Left lung (tissue), 10 donors: Measurements from ENCODE around the gene OR51M1. TPM values are rescaled to one million over a fixed set of nuclear protein-coding genes. Genes with fewer than 3 reads are reported as not detected.

ENCODE experiments used
- ATAC-seq: fragments of 200-7000 bp; cut with Tn5 transposase; one replicate; pipeline ENCODE4 v1.9.1; 2020; ENCODE audit warnings: moderate library complexity
- DNase-seq, 4 donors: peaks; one replicate each; pipeline ENCODE4 v3.0.0-alpha.2; 2013 to 2020
- H3K27ac ChIP-seq, 2 donors: fragments of 200-600 bp; sonication (generic) in 1 of 2; one replicate each; pipeline versions ENCODE4 v1.5.0 to v1.8.0; 2020 to 2021
- H3K27me3 ChIP-seq, 2 donors: fragments of 200-600 bp; sonication (generic) in 1 of 2; one replicate each; pipeline versions ENCODE4 v1.5.0 to v1.8.0; 2020 to 2021
- H3K36me3 ChIP-seq, 2 donors: fragments of 200-600 bp; sonication (generic) in 1 of 2; one replicate each; pipeline versions ENCODE4 v1.5.0 to v1.8.0; 2020 to 2021
- H3K4me1 ChIP-seq, 2 donors: fragments of 200-600 bp; one replicate each; pipeline ENCODE4 v1.8.0; 2021
- H3K4me3 ChIP-seq, 2 donors: fragments of 200-600 bp; sonication (generic) in 1 of 2; one replicate each; pipeline versions ENCODE4 v1.5.0 to v1.8.0; 2020 to 2021; ENCODE audit warnings: mild to moderate bottlenecking in 1 of 2
- H3K9me3 ChIP-seq, 2 donors: fragments of 200-600 bp; sonication (generic) in 1 of 2; one replicate each; pipeline versions ENCODE4 v1.5.0 to v1.8.0; 2020 to 2021
- intact Hi-C, 2 donors: fragments of 100-400 bp; cut with DNase I; formaldehyde crosslinking; loops; one replicate each; pipeline versions ENCODE4 v1.11.2 to v1.14.2; 2022
- polyA plus RNA-seq, 6 donors: library from polyadenylated mRNA; unstranded; fragments of 120-200 nt; gene quantifications; one replicate each; pipeline ENCODE4 v1.2.1, GENCODE V29; 2013; ENCODE audit not compliant: insufficient read length in 6 of 6
- total RNA-seq, 2 donors: library from RNA; stranded (reverse); fragmentation: NEBNext Ultra II Directional; extraction: Animal tissue kit (Norgen Biotek cat#: 25700); gene quantifications; one replicate each; pipeline ENCODE4 v1.2.1, GENCODE V29; 2021
- TF ChIP-seq, protein P1 (sequence below), 2 donors: fragments of 200-600 bp; sonication (generic) in 1 of 2; IDR thresholded peaks; one replicate each; pipeline versions ENCODE4 v1.5.0 to v1.8.0; 2021; ENCODE audit warnings: antibody characterized with exemption in 2 of 2
- donor health status: DM: no; HTN: yes; CAD: no.
- donor health status: DM: no; HTN: no; CAD: no.

OR51M1 gene
- total and polyA plus RNA-seq, 8 donors, result 0.06 to 0.24 (median 0.08) TPM; not detected in 4

DNA sequence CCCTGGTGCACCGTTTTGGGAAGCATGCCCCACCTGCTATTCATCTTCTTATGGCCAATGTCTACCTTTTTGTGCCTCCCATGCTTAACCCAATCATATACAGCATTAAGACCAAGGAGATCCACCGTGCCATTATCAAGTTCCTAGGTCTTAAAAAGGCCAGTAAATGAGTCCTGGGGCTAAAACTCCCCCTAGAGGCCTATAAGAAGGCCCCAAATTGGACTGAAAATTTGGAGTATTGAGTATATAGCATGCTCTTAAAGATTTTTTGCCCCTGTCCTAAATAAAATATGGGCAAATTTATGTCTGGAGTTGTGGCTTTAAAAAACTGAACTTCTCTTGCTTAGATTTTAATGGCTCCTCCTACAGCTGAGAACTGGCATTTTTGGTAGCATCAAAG is 6.6 kb downstream of the OR51M1 start:
- ATAC-seq, result no peak

DNA sequence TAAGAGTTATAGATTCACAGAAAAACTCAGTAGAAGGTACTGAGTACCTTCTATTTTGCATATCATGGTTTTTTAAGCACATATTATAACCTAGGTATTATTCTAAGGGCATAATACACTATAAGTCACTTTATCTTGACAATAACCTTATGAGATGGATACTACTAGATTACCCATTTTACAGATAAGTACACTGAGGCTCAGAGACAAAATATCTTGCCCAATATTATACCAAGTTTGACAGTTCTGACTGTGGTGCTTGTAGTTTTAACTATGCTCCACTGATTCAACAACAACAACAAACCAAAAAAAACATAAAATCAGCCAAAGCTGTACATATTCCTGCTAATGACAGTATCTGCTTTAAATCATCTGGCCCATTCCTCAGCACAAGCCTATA is 10.5 kb downstream of the OR51M1 start:
- no peak for DNase-seq
- intact Hi-C loops, result no loop called here
- H3K36me3 ChIP-seq, result no peaks in the 10 kb centered on the region
- H3K27me3 ChIP-seq, result no peaks in the 10 kb centered on the region
- no peaks in the 10 kb centered on the region for H3K4me1 ChIP-seq
- TF ChIP-seq, protein P1, sequence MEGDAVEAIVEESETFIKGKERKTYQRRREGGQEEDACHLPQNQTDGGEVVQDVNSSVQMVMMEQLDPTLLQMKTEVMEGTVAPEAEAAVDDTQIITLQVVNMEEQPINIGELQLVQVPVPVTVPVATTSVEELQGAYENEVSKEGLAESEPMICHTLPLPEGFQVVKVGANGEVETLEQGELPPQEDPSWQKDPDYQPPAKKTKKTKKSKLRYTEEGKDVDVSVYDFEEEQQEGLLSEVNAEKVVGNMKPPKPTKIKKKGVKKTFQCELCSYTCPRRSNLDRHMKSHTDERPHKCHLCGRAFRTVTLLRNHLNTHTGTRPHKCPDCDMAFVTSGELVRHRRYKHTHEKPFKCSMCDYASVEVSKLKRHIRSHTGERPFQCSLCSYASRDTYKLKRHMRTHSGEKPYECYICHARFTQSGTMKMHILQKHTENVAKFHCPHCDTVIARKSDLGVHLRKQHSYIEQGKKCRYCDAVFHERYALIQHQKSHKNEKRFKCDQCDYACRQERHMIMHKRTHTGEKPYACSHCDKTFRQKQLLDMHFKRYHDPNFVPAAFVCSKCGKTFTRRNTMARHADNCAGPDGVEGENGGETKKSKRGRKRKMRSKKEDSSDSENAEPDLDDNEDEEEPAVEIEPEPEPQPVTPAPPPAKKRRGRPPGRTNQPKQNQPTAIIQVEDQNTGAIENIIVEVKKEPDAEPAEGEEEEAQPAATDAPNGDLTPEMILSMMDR (IDR thresholded peaks at IDR 0.05), result no peak
- no peak for ATAC-seq
- H3K27ac ChIP-seq, result no peak overlapping the region
- H3K9me3 ChIP-seq, result no peaks in the 10 kb centered on the region
- no peak overlapping the region for H3K4me3 ChIP-seq

More for the DNA sequence above, 6.6 kb downstream of the OR51M1 start:
- Histone ChIP-seq H3K4me1 (no peaks in the 10 kb centered on the region), H3K27ac (no peak overlapping the region), H3K4me3 (no peak overlapping the region), H3K9me3 (no peaks in the 10 kb centered on the region), H3K27me3 (no peaks in the 10 kb centered on the region), H3K36me3 (no peaks in the 10 kb centered on the region)
- TF ChIP-seq, protein P1 (IDR thresholded peaks at IDR 0.05), result no peak
- intact Hi-C loops, result no loop called here
- no peak for DNase-seq

DNA sequence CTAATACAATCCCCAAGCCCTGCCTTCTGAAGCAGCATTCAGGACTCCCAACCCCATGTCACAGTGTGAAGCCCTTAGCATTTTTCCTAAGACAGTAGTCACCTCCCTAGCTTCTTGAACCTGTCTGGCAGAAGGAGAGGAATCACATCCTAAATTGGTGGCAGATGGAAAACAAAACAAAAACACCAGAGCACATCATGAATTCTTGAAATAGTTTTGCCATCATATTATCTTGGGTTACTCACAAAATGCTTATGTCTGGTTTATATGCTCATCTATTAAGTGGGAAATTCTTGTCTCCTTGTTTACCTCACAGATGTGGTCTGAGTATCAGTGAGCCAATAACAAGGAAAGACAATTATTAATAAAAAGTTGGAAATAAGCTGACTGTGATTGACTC is 15.3 kb downstream of the OR51M1 start:
- Histone ChIP-seq H3K4me3 (no peak overlapping the region), H3K4me1 (no peaks in the 10 kb centered on the region), H3K27me3 (no peaks in the 10 kb centered on the region), H3K9me3 (no peaks in the 10 kb centered on the region), H3K27ac (no peak overlapping the region), H3K36me3 (no peaks in the 10 kb centered on the region)
- no peak for DNase-seq
- intact Hi-C loops, result no loop called here
- no peak for ATAC-seq
- TF ChIP-seq, protein P1 (IDR thresholded peaks at IDR 0.05), result no peak

DNA sequence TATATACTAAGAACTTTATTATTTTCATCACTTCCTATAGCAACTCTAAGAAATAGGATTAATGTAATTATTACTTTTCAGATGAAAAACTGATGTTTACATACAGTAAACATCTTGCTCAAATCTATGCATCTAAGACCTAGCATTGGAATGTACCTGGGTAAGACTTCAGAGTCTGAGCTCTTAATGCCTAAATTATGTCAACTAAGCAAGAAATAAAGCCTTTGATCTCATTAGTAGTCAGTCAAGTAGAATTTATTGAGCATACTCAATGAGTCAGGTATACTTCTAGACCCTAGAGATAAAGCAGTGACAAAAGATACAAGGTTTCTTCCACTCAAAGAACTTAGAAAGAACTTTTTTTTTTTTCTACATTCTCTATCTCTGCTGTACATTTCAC is 21.6 kb downstream of the OR51M1 start:
- Histone ChIP-seq H3K27ac (no peak overlapping the region), H3K36me3 (no peaks in the 10 kb centered on the region), H3K27me3 (no peaks in the 10 kb centered on the region), H3K4me1 (no peaks in the 10 kb centered on the region), H3K4me3 (no peak overlapping the region), H3K9me3 (no peaks in the 10 kb centered on the region)
- DNase-seq (no peak), ATAC-seq (no peak)
- TF ChIP-seq, protein P1 (IDR thresholded peaks at IDR 0.05), result no peak
- intact Hi-C loops, result no loop called here

DNA sequence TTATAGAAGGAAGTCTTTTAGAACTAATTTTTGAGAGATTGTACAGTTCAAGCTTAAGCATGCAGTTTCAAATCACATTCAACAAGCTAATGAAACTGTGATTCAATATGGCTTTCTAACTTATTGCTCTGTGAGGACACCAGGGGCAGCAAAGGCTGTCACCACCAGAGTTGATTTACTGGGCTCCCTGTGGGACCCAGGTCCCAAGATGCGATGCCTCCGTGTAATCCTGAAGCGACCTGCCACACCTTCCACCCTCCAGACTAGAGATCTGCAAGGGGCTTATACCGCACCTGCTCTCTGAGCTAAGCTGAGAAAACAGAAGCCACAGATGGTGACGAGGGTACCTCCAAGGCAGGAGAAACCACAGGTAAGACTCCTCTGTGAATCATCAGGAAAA is 37.4 kb downstream of the OR51M1 start:
- Histone ChIP-seq H3K36me3 (no peaks in the 10 kb centered on the region), H3K9me3 (no peaks in the 10 kb centered on the region), H3K4me3 (no peak overlapping the region), H3K27ac (no peak overlapping the region), H3K27me3 (no peaks in the 10 kb centered on the region), H3K4me1 (no peaks in the 10 kb centered on the region)
- no peak for DNase-seq
- ATAC-seq, result no peak
- TF ChIP-seq, protein P1 (IDR thresholded peaks at IDR 0.05), result no peak
- intact Hi-C loops, result no loop called here
